NCI-H774 (cell line): ENCODE results near the gene APOBEC3F.
"Not testable (repeated sequence)": the region's sequence is repeated elsewhere in the genome, so short reads cannot be mapped to it uniquely, and the experiment has no call there.

Experiments
- DNase-seq: peaks from one replicate; lab custom pipeline; 2025; lab: John Stamatoyannopoulos, UW

The APOBEC3F gene

DNA sequence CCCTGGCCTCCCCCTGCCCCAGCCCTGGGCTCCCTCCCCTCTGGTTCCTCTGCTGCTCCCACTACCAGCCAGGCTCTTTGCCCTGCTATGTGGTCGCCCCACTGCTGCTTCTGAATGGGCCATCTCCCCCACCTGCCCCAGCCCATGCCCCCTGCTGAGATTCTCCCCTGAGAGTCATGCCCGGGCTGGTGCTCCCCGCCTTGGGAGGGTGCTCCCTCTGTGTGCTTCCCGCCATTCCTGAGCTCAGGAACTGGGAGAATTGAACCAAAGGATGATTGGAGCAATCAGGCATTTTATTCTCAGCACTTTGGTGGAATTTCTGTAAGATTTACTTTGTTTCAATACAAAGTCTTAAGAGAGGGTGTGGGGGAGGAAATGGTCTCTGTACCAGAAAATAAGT is 12.9 kb upstream of the APOBEC3F start:
- DNase-seq, result no peak

GRCh38 chr22:39028281-39028680 is 12.4 kb upstream of the APOBEC3F start:
- DNase-seq, result no peak

GRCh38 chr22:39029227-39029626 is 11.4 kb upstream of the APOBEC3F start:
- no peak for DNase-seq

DNA sequence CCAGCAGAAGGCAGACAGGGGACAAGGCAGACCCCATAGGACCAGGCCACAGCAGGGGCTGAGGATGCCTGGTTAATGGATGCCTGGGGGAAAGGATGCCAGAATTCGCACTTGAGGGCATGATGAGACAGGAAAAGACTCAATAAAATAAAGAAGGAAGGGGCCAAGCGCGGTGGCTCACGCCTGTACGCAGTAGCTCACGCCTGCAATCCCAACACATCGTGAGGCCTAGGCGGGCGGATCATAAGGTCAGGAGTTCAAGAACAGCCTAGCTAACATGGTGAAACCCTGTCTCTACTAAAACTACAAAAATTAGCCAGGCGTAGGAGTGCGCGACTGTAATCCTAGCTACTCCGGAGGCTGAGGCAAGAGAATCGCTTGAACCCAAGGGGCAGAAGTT is 10.0 kb upstream of the APOBEC3F start:
- no peak for DNase-seq

DNA sequence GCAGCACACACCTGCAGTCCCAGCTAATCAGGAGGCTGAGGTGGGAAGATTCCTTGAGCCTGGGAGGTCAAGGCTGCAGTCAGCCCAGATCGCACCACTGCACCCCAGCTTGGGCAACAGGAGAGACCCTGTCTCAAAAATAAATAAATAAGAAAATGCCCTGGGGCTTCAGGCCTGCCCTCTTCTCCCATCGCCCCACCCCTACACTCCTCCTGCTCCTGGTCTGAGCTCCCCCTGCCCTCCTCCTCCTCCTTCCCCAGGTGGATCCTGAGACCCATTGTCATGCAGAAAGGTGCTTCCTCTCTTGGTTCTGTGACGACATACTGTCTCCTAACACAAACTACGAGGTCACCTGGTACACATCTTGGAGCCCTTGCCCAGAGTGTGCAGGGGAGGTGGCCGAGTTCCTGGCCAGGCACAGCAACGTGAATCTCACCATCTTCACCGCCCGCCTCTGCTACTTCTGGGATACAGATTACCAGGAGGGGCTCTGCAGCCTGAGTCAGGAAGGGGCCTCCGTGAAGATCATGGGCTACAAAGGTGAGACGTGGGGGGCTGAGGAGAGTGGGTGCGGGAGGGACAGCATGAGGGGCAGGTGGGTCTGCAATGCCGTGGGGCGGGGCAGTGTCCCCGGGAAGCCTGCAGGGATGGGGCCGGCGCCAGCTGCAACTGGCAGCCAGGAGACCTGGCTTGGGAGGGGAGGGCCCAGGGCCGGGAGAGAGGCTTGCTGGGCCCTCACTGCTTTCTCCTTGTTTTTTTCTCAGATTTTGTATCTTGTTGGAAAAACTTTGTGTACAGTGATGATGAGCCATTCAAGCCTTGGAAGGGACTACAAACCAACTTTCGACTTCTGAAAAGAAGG is 9.0 kb upstream of the APOBEC3F start:
- DNase-seq, result not testable (repeated sequence)

DNA sequence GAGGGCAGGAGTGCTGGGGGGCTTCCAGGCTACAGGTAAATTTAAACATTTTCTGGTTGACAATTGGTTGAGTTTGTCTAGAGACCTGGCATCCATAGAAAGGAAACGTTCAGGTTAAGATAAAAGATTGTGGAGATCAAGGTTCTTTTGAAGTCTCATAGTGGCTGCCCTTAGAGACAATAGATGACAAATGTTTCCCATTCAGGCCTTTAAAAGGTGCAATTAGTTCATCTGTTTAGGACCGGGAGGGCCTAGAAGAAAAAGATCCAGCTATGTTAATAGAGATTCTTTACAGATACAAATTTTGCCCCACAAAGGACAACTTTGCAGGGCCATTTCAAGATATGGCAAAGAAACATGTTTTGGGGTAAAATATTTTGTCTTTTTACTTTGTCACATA is 3.6 kb upstream of the APOBEC3F start:
- DNase-seq, result not testable (repeated sequence)

GRCh38 chr22:39039306-39040126 is 1.1 kb upstream of the APOBEC3F start:
- no peak for DNase-seq

DNA sequence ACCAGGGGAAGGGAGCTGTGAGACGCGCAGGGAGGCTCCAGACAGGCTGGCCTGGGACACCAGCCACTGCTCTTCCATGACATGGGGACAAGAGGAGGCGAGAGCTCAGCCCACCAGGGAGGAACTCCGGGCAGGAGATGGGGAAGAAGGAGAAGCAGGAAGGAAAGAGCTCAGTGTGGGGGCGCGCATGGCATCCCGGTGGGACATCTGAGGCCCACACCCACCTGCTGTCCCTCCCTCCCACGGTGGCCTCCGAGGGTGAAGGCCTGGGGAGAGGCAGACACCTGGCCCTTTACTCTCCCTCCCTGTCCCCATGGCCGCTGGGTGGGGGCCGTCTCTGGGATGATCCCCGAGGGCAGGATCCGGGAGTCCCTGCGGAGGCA is 518 bp upstream of the APOBEC3F start:
- not testable (repeated sequence) for DNase-seq

DNA sequence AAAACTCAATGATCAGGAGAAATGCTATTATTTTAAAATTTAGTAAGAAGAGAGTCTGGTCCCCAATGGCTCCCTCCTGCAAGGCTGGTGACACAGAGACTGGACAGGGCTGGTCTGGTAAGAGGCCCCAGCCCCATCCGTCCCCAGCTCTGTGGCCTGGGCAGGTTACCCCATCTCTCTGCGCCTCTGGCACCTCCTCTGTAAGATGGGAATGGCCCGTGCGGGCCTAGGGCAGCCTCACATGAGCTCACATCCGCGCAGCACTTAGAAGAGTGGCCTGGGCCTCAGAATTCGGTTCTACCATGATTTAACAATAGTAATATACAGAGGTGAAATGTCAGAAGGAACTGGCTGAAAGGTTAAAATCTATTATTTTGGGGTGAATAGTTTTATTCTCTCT is 1.2 kb downstream of the APOBEC3F start:
- no peak for DNase-seq

GRCh38 chr22:39043063-39043462 is 2.4 kb downstream of the APOBEC3F start:
- DNase-seq, result not testable (repeated sequence)

- not testable (repeated sequence) for DNase-seq
Measured at GRCh38 chr22:39045136-39045535, 4.5 kb downstream of the APOBEC3F start.

GRCh38 chr22:39049486-39049885 is 8.8 kb downstream of the APOBEC3F start:
- DNase-seq, result not testable (repeated sequence)

DNA sequence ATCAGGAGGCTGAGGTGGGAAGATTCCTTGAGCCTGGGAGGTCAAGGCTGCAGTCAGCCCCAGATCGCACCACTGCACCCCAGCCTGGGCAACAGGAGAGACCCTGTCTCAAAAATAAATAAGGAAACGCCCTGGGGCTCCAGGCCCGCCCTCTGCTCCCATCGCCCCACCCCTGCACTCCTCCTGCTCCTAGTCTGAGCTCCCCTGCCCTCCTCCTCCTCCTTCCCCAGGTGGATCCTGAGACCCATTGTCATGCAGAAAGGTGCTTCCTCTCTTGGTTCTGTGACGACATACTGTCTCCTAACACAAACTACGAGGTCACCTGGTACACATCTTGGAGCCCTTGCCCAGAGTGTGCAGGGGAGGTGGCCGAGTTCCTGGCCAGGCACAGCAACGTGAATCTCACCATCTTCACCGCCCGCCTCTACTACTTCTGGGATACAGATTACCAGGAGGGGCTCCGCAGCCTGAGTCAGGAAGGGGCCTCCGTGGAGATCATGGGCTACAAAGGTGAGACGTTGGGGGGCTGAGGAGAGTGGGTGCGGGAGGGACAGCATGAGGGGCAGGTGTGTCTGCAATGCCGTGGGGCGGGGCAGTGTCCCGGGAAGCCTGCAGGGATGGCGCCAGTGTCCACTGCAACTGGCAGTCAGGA is 11.3 kb downstream of the APOBEC3F start:
- DNase-seq, result not testable (repeated sequence)

- no peak for DNase-seq
Measured at GRCh38 chr22:39055658-39056057, 15.0 kb downstream of the APOBEC3F start.

GRCh38 chr22:39061290-39061689 is 20.6 kb downstream of the APOBEC3F start:
- DNase-seq, result not testable (repeated sequence)

GRCh38 chr22:39061951-39062350 is 21.3 kb downstream of the APOBEC3F start:
- DNase-seq, result not testable (repeated sequence)

GRCh38 chr22:39063904-39064303 is 23.2 kb downstream of the APOBEC3F start:
- not testable (repeated sequence) for DNase-seq

DNA sequence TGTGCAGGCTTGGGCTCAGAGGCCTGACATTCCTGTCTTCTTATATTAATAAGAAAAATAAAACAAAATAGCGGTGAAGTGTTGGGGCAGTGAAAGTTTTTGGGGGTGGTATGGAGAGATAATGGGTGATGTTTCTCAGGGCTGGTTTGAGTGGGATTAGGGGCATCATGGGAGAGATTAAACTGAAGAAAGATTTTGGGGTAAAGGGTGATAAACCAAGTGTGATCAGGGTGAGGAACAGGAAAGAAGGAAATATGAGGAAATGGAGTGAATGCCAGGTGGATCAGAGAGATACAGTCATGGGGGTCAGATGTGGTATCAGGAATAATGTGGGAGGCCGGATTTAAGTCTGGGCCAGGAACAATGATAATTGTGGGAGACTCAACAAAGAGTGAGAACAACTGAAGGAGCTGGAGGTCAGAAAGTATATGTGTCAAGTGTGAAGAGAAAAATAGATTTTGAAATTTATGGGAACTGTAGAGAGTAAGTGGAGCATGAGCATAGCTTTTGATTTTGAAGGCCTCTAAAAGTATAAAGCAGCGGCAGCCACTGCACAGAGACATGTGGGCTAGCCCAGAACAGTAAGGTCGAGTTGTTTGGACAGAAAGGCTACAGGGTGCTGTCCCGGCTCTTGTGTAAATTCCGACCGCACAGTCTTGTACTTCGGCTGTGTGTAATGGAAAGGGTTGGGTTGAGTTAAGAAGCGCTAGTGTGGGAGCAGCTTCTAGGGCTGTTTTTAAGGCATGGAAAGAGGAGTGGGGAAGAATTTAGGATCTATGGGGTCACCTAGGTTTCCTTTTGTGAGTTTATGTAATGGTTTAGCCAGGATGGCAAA is 26.0 kb downstream of the APOBEC3F start:
- DNase-seq, result not testable (repeated sequence)

- no peak for DNase-seq
Measured at GRCh38 chr22:39068033-39068785, 27.5 kb downstream of the APOBEC3F start.

DNA sequence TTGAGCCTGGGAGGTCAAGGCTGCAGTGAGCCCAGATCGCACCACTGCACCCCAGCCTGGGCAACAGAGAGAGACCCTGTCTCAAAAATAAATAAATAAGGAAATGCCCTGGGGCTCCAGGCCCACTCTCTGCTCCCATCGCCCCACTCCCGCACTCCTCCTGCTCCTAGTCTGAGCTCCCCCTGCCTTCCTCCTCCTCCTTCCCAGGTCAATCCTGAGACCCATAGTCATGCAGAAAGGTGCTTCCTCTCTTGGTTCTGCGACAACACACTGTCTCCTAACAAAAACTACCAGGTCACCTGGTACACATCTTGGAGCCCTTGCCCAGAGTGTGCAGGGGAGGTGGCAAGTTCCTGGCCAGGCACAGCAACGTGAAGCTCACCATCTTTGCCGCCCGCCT is 29.5 kb downstream of the APOBEC3F start:
- no peak for DNase-seq

- DNase-seq, result not testable (repeated sequence)
Measured at GRCh38 chr22:39072581-39072981, 31.9 kb downstream of the APOBEC3F start.
